ENCODE data around the gene FEM1C. TPM values are rescaled to one million over a fixed set of nuclear protein-coding genes. Genes with fewer than 3 reads are reported as not detected.

Gene FEM1C
- polyA plus RNA-seq = 61.1 and 62.5 TPM in 2 replicates

GRCh38 chr5:115544436-115545350, at the start of gene FEM1C:
TSS of gene FEM1C (minus strand) at chr5:115544775. CDS start at chr5:115543493, 1,282 bp downstream.

Other genes starting within 250 kb of the FEM1C start
- gene CCDC112, start 248.1 kb downstream of the FEM1C start, polyA plus RNA-seq = 9.8 and 11.7 TPM in 2 replicates
- 1.6 and 2.7 TPM in 2 replicates for gene TICAM2, start 57.7 kb upstream of the FEM1C start, polyA plus RNA-seq
- 112 and 117 TPM in 2 replicates for gene TMED7, start 81.3 kb upstream of the FEM1C start, polyA plus RNA-seq